Measurements from ENCODE around the gene BHLHE23. TPM values are rescaled to one million over a fixed set of nuclear protein-coding genes. Genes with fewer than 3 reads are reported as not detected.

Gene BHLHE23
- total and polyA plus RNA-seq, 11 donors: not detected

- 25 to 40% (median 32%) methylated on average over 19 to 20 of the region's 20 CpGs for WGBS, 4 donors
- peaks cover 8 to 82% (median 38%) of the 10 kb centered on the region in 9 donors for H3K27me3 ChIP-seq
- no peak overlapping the region for H3K27ac ChIP-seq
- DNase-seq (no peak), ATAC-seq (peak in 2 of 4 donors; percentile 18 to 26)
- H3K4me3 ChIP-seq: no peak overlapping the region
- no peaks in the 10 kb centered on the region for H3K9me3 ChIP-seq
- intact Hi-C loops (cut with DNase I): loop anchor here in 1 of 10 donors (10.0 kb wide), 1 partner anchor 333 kb away; no protein-coding TSS in a partner anchor
- TF ChIP-seq CTCF (IDR thresholded peaks at IDR 0.05) (no peak), POLR2A (IDR thresholded peaks at IDR 0.05) (no peak)
- H3K36me3 ChIP-seq: no peaks in the 10 kb centered on the region
- H3K4me1 ChIP-seq: no peaks in the 10 kb centered on the region
Measured at GRCh38 chr20:62997417-62998035, 9.2 kb downstream of the BHLHE23 start.

- DNase-seq: peak in 1 of 5 donors; percentile 46
- peaks cover 7 to 82% (median 31%) of the 10 kb centered on the region in 9 donors for H3K27me3 ChIP-seq
Measured at GRCh38 chr20:62996596-62996982, 10.2 kb downstream of the BHLHE23 start.

GRCh38 chr20:62995898-62996595 lies 10.7 kb downstream of the BHLHE23 start:
- peak in 2 of 5 donors; percentile 5 to 44 for DNase-seq

More at GRCh38 chr20:62996596-62996982, 10.2 kb downstream of the BHLHE23 start:
- no peak for TF ChIP-seq CTCF (IDR thresholded peaks at IDR 0.05)
- TF ChIP-seq POLR2A (IDR thresholded peaks at IDR 0.05): no peak
- Histone ChIP-seq H3K27ac (no peak overlapping the region), H3K36me3 (no peaks in the 10 kb centered on the region), H3K9me3 (no peaks in the 10 kb centered on the region), H3K4me1 (no peaks in the 10 kb centered on the region), H3K4me3 (no peak overlapping the region)
- intact Hi-C loops (cut with DNase I): loop anchor here in 1 of 10 donors (10.0 kb wide), 1 partner anchor 332 kb away; no protein-coding TSS in a partner anchor
- WGBS, 4 donors: 85 to 87% (median 87%) methylated on average over 13 to 14 of the region's 14 CpGs
- ATAC-seq: no peak

More at GRCh38 chr20:62995898-62996595, 10.7 kb downstream of the BHLHE23 start:
- no peaks in the 10 kb centered on the region for H3K9me3 ChIP-seq
- H3K36me3 ChIP-seq: no peaks in the 10 kb centered on the region
- WGBS, 4 donors: 76 to 80% (median 78%) methylated on average over 21 to 25 of the region's 25 CpGs
- peak in 1 of 4 donors; percentile 7 for ATAC-seq
- H3K4me3 ChIP-seq: no peak overlapping the region
- peaks cover 7 to 81% (median 26%) of the 10 kb centered on the region in 9 donors for H3K27me3 ChIP-seq
- TF ChIP-seq CTCF (IDR thresholded peaks at IDR 0.05) (no peak), POLR2A (IDR thresholded peaks at IDR 0.05) (no peak)
- no peaks in the 10 kb centered on the region for H3K4me1 ChIP-seq
- no peak overlapping the region for H3K27ac ChIP-seq
- intact Hi-C loops (cut with DNase I): loop anchor here in 1 of 10 donors (10.0 kb wide), 1 partner anchor 331 kb away; no protein-coding TSS in a partner anchor

Data from heart left ventricle (tissue), 16 donors.